22Rv1 (cell line): Measurements from ENCODE around the gene RIC3.

Source experiments
- CTCF ChIP-seq: fragments of 450-650 bp; IDR thresholded peaks from 2 replicates; pipeline ENCODE4 v1.5.1; 2017; ENCODE audit warnings: mild to moderate bottlenecking
- ZFX ChIP-seq: fragments of 450-650 bp; IDR thresholded peaks from 2 replicates; pipeline ENCODE4 v1.6.1; 2017; ENCODE audit warnings: antibody characterized with exemption, borderline replicate concordance

GRCh38 chr11:8099291-8099899, 69.4 kb downstream of the RIC3 start:
- peak; percentile 82 for TF ChIP-seq CTCF
- no peak for TF ChIP-seq ZFX
